HCT116 (cell line): ENCODE measurements around the gene NRCAM.

Experiments
- EZH2 ChIP-seq: fragments of 200-600 bp; sonication (generic); IDR thresholded peaks from 2 replicates; pipeline ENCODE4 v1.6.1; 2017; ENCODE audit warnings: antibody characterized with exemption, mixed run types
- FOSL1 ChIP-seq: IDR thresholded peaks from 2 replicates; pipeline ENCODE4 v1.6.1; 2012; ENCODE audit warnings: low read depth
- JUND ChIP-seq: IDR thresholded peaks from 2 replicates; pipeline ENCODE4 v1.6.1; 2012
- POLR2A ChIP-seq: IDR thresholded peaks from 2 replicates; pipeline ENCODE4 v1.7.0; 2011; ENCODE audit warnings: borderline replicate concordance; ENCODE audit not compliant: insufficient read depth, insufficient read length; ENCODE audit errors: extremely low read depth
- POLR2AphosphoS5 ChIP-seq: IDR thresholded peaks from 2 replicates; pipeline ENCODE4 v1.6.1; 2011; ENCODE audit warnings: mild to moderate bottlenecking, low read depth, low read length, moderate library complexity
- RAD21 ChIP-seq: IDR thresholded peaks from 2 replicates; pipeline ENCODE4 v1.6.1; 2012; ENCODE audit warnings: low read depth, mild to moderate bottlenecking
- SP1 ChIP-seq: IDR thresholded peaks from 2 replicates; pipeline ENCODE4 v1.6.1; 2012; ENCODE audit warnings: low read depth
- TCF7L2 ChIP-seq: IDR thresholded peaks from 2 replicates; pipeline ENCODE4 v1.7.0; 2011; ENCODE audit warnings: borderline replicate concordance, inconsistent platforms; ENCODE audit not compliant: insufficient read depth, insufficient read length; ENCODE audit errors: extremely low read depth
- ZFX ChIP-seq: fragments of 450-650 bp; IDR thresholded peaks from 2 replicates; pipeline ENCODE4 v1.6.1; 2017
- TF ChIP-seq, protein P1 (sequence below), 3 experiments: fragments of 200-600 bp in 1 of 3; sonication (generic) in 1 of 3; IDR thresholded peaks in 2 of 3; conservative IDR thresholded peaks in 1 of 3; 2 replicates each; pipeline ENCODE4 v1.5.1; 2012 to 2017; ENCODE audit warnings: low read depth in 2 of 3, low read length in 2 of 3, antibody characterized with exemption in 1 of 3, borderline replicate concordance in 1 of 3, control low read depth in 1 of 3, mild to moderate bottlenecking in 1 of 3, mixed read lengths in 1 of 3, mixed run types in 1 of 3, moderate library complexity in 1 of 3; ENCODE audit not compliant: insufficient read depth in 1 of 3
- TF ChIP-seq, protein P2 (sequence below): IDR thresholded peaks from 2 replicates; pipeline ENCODE4 v1.6.1; 2012

DNA sequence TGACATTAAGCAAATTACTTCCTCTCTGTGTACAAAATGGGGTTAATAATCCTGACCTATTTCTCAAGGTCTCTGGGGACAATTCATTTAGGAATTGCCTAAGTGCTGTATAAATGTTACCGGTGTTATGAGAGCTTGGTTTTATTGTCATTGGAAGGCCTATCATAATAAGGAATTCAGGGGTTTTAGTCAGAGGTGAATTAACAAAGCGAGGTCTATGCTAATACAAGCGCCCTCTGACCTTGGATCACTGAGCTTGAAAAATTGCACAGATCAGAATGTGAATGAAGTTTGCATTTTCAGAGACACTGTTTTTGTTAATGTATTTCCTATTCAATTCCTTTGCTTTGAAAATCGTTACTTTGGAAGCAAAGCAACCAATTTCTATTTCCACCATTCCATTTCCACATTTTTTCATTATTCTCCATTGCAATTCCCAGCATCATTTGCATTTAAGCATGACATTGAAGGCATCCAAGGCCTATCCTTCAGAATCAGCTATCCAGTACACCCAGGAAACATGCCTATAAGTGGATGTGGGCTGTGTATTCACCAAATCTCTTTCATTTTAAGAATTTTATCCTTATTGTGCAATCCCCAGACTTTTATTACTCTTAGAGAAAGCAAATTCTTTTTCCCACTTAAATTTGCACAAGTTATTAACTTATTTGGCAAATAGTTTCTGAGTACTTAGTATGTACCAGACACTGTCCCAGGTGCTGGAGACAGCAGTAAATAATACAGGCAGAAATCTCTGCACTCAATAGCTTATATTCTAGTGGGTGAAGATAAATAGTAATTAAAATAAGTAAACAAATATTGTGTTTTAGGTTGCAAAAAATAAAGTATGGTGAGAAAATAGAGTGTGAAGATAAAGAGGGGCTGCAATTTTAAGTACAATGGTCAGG lies 133.1 kb downstream of the NRCAM start:
- TF ChIP-seq, protein P1, sequence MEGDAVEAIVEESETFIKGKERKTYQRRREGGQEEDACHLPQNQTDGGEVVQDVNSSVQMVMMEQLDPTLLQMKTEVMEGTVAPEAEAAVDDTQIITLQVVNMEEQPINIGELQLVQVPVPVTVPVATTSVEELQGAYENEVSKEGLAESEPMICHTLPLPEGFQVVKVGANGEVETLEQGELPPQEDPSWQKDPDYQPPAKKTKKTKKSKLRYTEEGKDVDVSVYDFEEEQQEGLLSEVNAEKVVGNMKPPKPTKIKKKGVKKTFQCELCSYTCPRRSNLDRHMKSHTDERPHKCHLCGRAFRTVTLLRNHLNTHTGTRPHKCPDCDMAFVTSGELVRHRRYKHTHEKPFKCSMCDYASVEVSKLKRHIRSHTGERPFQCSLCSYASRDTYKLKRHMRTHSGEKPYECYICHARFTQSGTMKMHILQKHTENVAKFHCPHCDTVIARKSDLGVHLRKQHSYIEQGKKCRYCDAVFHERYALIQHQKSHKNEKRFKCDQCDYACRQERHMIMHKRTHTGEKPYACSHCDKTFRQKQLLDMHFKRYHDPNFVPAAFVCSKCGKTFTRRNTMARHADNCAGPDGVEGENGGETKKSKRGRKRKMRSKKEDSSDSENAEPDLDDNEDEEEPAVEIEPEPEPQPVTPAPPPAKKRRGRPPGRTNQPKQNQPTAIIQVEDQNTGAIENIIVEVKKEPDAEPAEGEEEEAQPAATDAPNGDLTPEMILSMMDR (IDR thresholded peaks at IDR 0.05 in 2 of 3, conservative IDR thresholded peaks at IDR 0.05 in 1 of 3; ENCODE audit: borderline replicate concordance in 1 of 3, insufficient read depth in 1 of 3, low read depth in 2 of 3, low read length in 2 of 3), result no peak
- no peak for TF ChIP-seq FOSL1
- no peak for TF ChIP-seq TCF7L2
- TF ChIP-seq RAD21, result no peak
- no peak for TF ChIP-seq EZH2
- no peak for TF ChIP-seq JUND
- no peak for TF ChIP-seq SP1
- TF ChIP-seq POLR2AphosphoS5, result no peak
- no peak for TF ChIP-seq POLR2A
- TF ChIP-seq ZFX, result no peak
- TF ChIP-seq, protein P2, sequence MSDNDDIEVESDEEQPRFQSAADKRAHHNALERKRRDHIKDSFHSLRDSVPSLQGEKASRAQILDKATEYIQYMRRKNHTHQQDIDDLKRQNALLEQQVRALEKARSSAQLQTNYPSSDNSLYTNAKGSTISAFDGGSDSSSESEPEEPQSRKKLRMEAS, result no peak
